Fibroblast of lung (primary cell): ENCODE measurements around the gene ITGAE.

Source experiments
- CTCF ChIP-seq, 2 donors: IDR thresholded peaks in 1 of 2; conservative IDR thresholded peaks in 1 of 2; 1 replicate in 1 of 2; 2 replicates in 1 of 2; pipeline ENCODE4 v1.5.1; 2011 to 2012; ENCODE audit warnings: low read length in 2 of 2, control low read depth in 1 of 2, inconsistent platforms in 1 of 2, low read depth in 1 of 2, mild to moderate bottlenecking in 1 of 2
- EZH2 ChIP-seq: IDR thresholded peaks from 2 replicates; pipeline ENCODE4 v1.5.1; 2012; ENCODE audit warnings: low read length, control low read depth, mild to moderate bottlenecking; ENCODE audit errors: missing control alignments

- TF ChIP-seq CTCF (conservative IDR thresholded peaks at IDR 0.05 in 1 of 2, IDR thresholded peaks at IDR 0.05 in 1 of 2; ENCODE audit: low read depth in 1 of 2, low read length in 2 of 2) = no peak
- TF ChIP-seq EZH2 = no peak
These were observed 1.7 kb upstream of the ITGAE start for GRCh38 chr17:3802461-3803307.
